Umbilical cord (tissue), 2 donors: ENCODE data around the gene DUSP19. TPM values are rescaled to one million over a fixed set of nuclear protein-coding genes. Genes with fewer than 3 reads are reported as not detected.
"Not testable (repeated sequence)": the region's sequence is repeated elsewhere in the genome, so short reads cannot be mapped to it uniquely, and the experiment has no call there.

Source experiments
- DNase-seq: peaks from one replicate; pipeline ENCODE4 v3.0.0-alpha.2; 2015; ENCODE audit warnings: low spot score
- total RNA-seq: library from RNA; depleted of rRNA; stranded (reverse); fragments of >200 nt; gene quantifications from one replicate; pipeline ENCODE4 v1.2.3, GENCODE V29; 2014; ENCODE audit warnings: low replicate concordance; ENCODE audit not compliant: insufficient read depth

The DUSP19 gene
- total RNA-seq = 16.4 TPM

GRCh38 chr2:183078464-183079138, at the start of gene DUSP19:
TSS of gene DUSP19 (plus strand) at chr2:183078747. CDS start at chr2:183078934, 187 bp downstream.
- DNase-seq = peak; percentile 97

- DNase-seq = no peak
These were observed 49.3 kb upstream of the DUSP19 start for GRCh38 chr2:183029219-183029618.

GRCh38 chr2:183031911-183032794, 46.4 kb upstream of the DUSP19 start:
- DNase-seq = peak; percentile 23

- DNase-seq = no peak
These were observed 44.6 kb upstream of the DUSP19 start for GRCh38 chr2:183033951-183034350.

GRCh38 chr2:183034806-183035205, 43.7 kb upstream of the DUSP19 start:
- DNase-seq = peak; percentile 23

GRCh38 chr2:183035298-183035953, 43.1 kb upstream of the DUSP19 start:
- DNase-seq = peak; percentile 67

GRCh38 chr2:183035954-183036669, 42.4 kb upstream of the DUSP19 start:
- DNase-seq = no peak

- no peak for DNase-seq
These were observed 41.4 kb upstream of the DUSP19 start for GRCh38 chr2:183037074-183037552.

- peak; percentile 58 for DNase-seq
These were observed 40.8 kb upstream of the DUSP19 start for GRCh38 chr2:183037553-183038340.

GRCh38 chr2:183038341-183039300, 39.9 kb upstream of the DUSP19 start, which contains the start of gene NCKAP1:
TSS of gene NCKAP1 (minus strand) at chr2:183038457. CDS start at chr2:183038099, 358 bp downstream.
- DNase-seq = peak; percentile 91

GRCh38 chr2:183040604-183041003, 37.9 kb upstream of the DUSP19 start:
- no peak for DNase-seq

GRCh38 chr2:183043580-183043979, 35.0 kb upstream of the DUSP19 start:
- DNase-seq = not testable (repeated sequence)

GRCh38 chr2:183047486-183048125, 30.9 kb upstream of the DUSP19 start:
- not testable (repeated sequence) for DNase-seq

GRCh38 chr2:183049420-183049819, 29.1 kb upstream of the DUSP19 start:
- DNase-seq = no peak

- no peak for DNase-seq
These were observed 21.1 kb upstream of the DUSP19 start for GRCh38 chr2:183057333-183057985.

- DNase-seq = no peak
These were observed 19.0 kb upstream of the DUSP19 start for GRCh38 chr2:183059561-183059960.

- no peak for DNase-seq
These were observed 17.8 kb upstream of the DUSP19 start for GRCh38 chr2:183060571-183061231.

- DNase-seq = no peak
These were observed 15.5 kb upstream of the DUSP19 start for GRCh38 chr2:183063083-183063482.
